ENCODE data around the gene IQUB.

DNA sequence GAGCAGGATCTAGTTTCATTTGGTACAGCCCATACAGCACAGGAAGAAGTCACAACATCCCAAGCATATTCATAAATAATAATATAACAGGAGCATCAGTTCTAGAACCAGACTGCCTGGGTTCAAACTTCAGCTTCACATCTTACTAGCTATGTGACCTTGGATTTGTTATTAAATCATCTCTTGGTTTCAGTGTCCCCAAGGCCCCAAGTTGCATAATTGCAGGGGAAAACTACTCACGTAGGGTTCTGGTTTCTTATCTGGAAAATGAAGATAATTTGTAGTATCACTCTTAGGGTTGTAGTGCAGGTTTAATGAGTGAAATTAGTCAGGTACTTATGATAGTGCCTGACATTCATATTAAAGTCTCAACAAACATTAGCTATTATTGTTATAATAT is 5.5 kb upstream of the IQUB start:
- TF ChIP-seq, protein P1, sequence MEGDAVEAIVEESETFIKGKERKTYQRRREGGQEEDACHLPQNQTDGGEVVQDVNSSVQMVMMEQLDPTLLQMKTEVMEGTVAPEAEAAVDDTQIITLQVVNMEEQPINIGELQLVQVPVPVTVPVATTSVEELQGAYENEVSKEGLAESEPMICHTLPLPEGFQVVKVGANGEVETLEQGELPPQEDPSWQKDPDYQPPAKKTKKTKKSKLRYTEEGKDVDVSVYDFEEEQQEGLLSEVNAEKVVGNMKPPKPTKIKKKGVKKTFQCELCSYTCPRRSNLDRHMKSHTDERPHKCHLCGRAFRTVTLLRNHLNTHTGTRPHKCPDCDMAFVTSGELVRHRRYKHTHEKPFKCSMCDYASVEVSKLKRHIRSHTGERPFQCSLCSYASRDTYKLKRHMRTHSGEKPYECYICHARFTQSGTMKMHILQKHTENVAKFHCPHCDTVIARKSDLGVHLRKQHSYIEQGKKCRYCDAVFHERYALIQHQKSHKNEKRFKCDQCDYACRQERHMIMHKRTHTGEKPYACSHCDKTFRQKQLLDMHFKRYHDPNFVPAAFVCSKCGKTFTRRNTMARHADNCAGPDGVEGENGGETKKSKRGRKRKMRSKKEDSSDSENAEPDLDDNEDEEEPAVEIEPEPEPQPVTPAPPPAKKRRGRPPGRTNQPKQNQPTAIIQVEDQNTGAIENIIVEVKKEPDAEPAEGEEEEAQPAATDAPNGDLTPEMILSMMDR (IDR thresholded peaks at IDR 0.05; ENCODE audit: low read depth, low read length) = no peak
- TF ChIP-seq EZH2phosphoT487 (IDR thresholded peaks at IDR 0.05; ENCODE audit: low read depth) = no peak

Measured in OCI-LY3 (cell line).